ENCODE measurements around the gene SRPK2.
"Not testable (repeated sequence)": the region's sequence is repeated elsewhere in the genome, so short reads cannot be mapped to it uniquely, and the experiment has no call there.

The SRPK2 gene

DNA sequence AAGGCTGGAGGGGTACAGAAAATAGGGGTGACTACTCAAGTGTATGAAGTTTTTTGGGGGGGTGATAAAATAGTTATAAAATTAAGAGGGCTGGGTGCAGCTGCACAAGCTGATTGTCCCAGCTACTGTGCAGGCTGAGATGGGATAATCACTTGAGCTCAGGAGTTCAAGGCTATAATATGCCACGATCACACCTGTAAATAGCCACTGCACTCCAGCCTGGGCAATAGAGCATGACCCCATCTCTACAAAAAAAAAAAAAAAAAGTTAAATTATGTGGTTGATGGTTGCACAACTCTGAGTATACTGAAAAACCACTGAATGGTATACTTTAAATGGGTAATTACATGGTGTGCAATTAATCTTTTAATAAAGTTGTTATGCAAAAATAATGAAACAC lies 172.9 kb downstream of the SRPK2 start:
- no peak for DNase-seq

GRCh38 chr7:105215182-105215581 lies 173.5 kb downstream of the SRPK2 start:
- no peak for DNase-seq

DNA sequence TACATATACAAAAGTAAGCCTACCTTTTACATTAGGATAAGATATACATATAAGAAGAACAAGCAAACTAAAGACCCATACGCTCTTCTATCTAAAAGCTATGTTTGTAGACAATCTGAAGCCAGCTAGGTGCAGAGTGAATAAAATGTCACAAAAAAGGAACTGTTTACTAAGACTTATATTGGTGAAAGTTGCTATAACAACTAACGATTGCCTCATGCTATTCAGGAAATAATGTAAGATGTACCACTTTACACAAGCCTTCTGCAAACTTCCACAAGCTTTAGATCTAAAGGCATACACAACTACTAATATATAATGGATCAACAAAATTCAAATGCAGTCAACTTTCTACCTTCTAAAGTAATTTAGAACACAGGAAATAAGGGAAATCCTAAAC lies 175.1 kb downstream of the SRPK2 start:
- no peak for DNase-seq

- DNase-seq, result peak; percentile 19
These were observed 176.5 kb downstream of the SRPK2 start for GRCh38 chr7:105212212-105212611.

DNA sequence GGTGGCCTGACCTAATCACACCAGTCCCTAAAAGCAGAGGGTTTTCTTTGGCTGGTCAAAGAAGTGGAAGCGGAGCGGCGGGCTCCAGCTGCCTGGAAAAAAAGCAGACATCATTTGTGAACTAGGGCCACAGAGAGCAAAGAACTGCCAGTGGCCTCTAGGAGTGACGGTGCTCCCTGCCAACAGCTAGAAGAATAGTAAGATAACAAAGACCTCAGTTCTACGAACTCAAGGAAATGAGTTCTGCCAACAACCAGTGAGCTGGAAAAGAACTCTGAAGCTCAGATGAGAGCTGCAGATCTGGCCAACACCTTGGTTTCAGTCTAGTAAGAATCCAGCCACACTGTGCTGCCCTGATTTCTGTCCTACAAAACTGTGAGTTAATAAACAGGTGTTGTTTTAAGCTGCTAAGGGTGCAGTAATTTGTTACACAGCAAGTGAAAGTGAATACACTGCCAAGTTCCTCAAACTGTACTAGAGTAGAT lies 178.0 kb downstream of the SRPK2 start:
- DNase-seq, result peak; percentile 10

GRCh38 chr7:105209870-105210269 lies 178.9 kb downstream of the SRPK2 start:
- DNase-seq, result no peak

- DNase-seq, result no peak
These were observed 179.3 kb downstream of the SRPK2 start for GRCh38 chr7:105209433-105209832.

DNA sequence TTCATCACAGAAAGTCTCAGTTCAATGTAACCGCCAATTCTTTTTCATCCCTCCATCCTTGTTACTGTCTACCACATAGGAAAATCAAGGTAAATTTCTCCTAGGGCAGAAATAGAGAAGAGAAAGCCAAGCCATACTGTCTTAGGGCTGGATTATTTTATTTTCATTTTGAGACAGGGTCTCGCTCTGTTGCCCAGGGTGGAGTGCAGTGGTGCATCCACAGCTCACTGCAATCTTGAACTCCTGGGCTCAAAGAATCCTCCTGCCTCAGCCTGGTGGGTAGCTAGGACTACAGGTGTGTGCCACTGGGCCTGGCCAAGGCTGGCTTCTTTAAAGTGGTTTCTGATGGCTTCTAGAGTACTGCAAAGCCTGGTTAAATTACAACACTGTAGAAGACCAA lies 181.7 kb downstream of the SRPK2 start:
- DNase-seq, result no peak

GRCh38 chr7:105205592-105206237 lies 183.0 kb downstream of the SRPK2 start:
- DNase-seq, result no peak

DNA sequence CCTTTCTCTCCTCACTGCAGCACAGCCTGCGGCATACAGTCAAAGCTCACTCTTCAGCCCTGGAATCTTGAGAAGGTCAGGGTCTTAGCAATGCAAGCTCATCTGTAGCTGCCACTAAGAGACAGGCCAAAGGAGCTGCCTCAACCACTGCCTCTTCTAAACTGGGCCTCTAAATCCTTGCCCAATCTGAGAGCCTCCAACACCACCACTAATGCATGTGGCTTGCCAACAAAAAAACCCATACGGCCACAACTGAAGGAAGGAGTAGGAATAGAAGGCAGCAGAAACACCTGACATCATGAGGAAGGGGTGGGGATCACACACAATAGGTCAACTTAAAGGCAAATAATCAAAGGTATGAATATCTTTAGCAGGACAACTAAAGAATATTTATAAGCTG lies 183.8 kb downstream of the SRPK2 start:
- no peak for DNase-seq

DNA sequence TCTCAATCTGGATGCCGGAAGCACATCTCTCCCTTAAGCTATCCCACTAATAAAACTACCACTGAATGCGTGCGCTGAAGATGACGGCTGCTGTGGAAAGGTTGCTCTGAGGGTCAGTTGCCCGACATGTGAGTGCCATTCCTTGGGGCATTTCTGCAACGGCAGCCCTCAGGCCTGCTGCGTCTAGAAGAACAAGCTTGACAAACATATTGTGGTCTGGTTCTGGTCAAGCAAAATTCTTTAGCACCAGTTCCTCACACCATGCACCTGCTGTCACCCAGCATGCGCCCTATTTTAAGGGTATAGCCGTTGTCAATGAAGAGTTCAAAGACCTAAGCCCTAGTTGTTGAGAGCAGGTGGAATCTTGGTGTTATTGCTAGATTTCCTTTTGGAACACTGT lies 184.2 kb downstream of the SRPK2 start:
- DNase-seq, result no peak

DNA sequence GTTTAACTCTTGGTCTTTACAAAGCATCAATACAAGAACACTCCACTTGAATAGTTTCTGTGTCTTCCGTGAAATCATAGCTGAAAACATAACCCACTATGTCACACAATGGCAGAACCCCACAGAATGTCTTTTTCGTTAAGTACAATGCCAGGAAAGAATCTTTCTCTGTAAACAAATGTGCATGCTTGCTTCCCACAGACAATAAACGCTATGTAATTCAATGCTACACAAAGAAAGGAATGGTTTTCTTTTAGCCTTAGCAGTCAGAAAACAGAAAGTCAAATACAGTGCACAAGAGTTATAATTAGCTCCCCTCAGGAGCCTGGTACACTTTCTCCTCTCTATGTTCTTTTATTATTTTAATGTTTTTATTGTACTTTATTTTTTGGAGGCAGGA lies 186.1 kb downstream of the SRPK2 start:
- peak; percentile 85 for DNase-seq

GRCh38 chr7:105199386-105199785 lies 189.3 kb downstream of the SRPK2 start:
- peak; percentile 10 for DNase-seq

DNA sequence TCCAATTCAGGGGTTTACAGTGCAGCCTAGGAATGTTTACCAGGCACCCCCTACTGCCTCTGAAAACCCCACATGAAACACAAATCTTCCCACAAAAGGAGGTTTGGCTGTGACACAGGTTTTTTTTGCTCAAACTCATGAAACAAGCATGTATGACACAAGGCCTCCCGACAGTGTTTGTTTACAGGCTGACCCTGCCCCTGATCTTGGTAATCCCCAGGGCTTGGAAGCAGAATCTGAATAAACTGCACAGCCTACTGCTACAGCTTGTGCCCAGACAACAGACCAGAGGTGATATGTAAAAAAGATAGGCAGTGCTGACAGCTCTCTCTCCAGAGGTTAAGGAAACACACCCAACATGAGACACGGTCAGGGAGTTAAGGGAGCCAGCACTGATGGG lies 190.5 kb downstream of the SRPK2 start:
- DNase-seq, result peak; percentile 28

GRCh38 chr7:105196473-105196872 lies 192.2 kb downstream of the SRPK2 start:
- DNase-seq, result no peak

DNA sequence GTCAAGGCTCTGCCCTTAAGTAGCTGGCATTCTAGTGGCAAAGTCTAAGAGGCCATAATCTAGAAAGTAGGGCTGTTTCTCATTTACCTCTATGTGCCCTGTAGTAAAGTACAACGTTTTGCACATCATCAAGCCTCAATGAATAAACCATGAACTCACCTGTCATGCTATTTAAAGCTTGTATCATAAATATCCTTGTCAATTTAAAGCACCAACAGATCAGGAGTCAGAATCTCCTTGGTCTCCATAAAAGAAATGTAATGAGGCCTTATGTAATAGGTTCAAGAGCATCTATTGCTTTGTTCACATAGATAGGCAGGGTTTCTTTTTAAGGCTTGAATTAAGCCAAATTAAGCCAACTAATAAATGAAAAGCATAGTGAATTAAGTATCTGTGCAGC lies 192.8 kb downstream of the SRPK2 start:
- DNase-seq, result no peak

GRCh38 chr7:105194959-105195358 lies 193.8 kb downstream of the SRPK2 start:
- DNase-seq, result not testable (repeated sequence)

GRCh38 chr7:105191331-105191730 lies 197.4 kb downstream of the SRPK2 start:
- DNase-seq, result no peak

DNA sequence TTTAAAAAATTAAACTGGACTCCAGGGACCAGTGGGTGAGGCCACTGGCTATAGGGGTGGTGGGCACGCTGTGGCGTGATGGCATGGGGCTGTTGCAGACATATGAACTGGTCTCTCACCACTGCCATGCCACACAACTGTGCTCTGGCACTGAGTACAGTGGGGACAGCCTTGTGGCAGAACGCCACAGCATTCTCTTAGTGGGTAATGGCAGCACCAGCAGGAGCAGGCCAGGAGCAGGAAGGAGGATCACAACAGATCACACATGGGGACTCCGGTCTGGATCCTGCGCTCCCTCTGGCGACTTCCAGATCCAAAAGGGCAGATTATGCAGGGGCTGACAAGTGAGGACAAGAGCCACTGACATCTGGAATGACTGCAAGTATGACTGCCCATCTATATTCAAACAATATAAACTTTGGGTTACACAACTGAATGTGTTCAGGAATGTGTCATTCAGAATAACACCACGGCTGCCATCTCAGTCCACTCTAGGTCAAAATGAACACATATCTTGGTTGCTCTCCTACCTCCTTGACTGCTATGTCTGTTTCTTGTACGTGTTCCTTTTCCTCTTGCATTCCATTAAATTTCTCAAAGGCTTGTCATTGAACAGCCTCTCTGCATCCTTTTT lies 198.7 kb downstream of the SRPK2 start:
- no peak for DNase-seq

DNA sequence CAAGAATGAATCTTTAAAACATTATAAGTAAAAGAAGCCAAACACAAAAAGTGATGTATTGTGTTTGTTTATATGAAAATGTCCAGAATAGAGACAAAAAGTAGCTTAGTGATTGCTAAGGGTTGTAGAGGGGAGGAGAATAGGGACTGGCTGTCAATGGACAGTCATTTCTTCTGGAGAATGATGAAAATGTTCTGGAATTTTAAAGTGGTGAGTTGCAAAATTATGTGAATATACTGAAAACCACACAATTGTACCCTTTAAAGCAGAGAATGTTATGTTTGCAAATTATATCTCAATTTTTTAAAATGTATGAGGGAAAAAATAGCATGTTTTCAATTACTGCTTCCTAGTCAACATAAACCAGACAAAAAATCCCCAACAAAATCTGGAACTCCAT lies 200.5 kb downstream of the SRPK2 start:
- no peak for DNase-seq

- peak; percentile 17 for DNase-seq
These were observed 201.2 kb downstream of the SRPK2 start for GRCh38 chr7:105187302-105188169.

- DNase-seq, result no peak
These were observed 203.3 kb downstream of the SRPK2 start for GRCh38 chr7:105185290-105186010.

DNA sequence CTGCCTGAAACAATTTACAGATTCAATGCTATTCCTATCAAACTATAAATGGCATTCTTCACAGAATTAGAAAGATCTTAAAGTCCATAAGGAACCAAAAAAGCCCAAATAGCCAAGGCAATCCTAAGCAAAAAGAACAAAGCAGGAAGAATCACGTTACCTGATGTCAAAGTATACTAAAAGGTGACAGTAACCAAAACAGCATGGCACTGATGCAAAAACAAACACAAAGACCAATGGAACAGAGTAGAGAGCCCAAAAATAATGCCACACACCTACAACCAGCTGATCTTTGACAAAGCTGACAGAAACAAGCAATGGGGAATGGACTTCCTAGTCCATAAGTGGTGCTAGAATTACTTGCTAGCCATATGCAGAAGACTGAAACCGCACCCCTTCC lies 208.7 kb downstream of the SRPK2 start:
- no peak for DNase-seq

All from NCI-H69 (cell line).